HFFc6 (cell line): ENCODE data around the gene PCBP1. TPM values are rescaled to one million over a fixed set of nuclear protein-coding genes. Genes with fewer than 3 reads are reported as not detected.
A peak's percentile ranks its signal among the peaks of the same experiment; 100 is the strongest.
"Not testable (repeated sequence)": the region's sequence is repeated elsewhere in the genome, so short reads cannot be mapped to it uniquely, and the experiment has no call there.

Experiments used
- DNase-seq: peaks from one replicate; pipeline ENCODE4 v3.0.0-alpha.2; 2018
- H3K27ac Mint-ChIP-seq: 2 replicates; pipeline ENCODE4 v1.8.0; 2020; ENCODE audit warnings: mild to moderate bottlenecking, mixed read lengths
- H3K27me3 Mint-ChIP-seq: 2 replicates; pipeline ENCODE4 v1.8.0; 2021; ENCODE audit warnings: mild to moderate bottlenecking, moderate library complexity, mixed read lengths; ENCODE audit not compliant: insufficient read depth
- H3K36me3 Mint-ChIP-seq: 2 replicates; pipeline ENCODE4 v1.8.0; 2021; ENCODE audit warnings: low read depth, mixed read lengths
- H3K4me1 Mint-ChIP-seq: 2 replicates; pipeline ENCODE4 v1.8.0; 2020; ENCODE audit warnings: low read depth, mixed read lengths
- H3K4me3 Mint-ChIP-seq: 2 replicates; pipeline ENCODE4 v1.8.0; 2020; ENCODE audit warnings: mild to moderate bottlenecking, moderate library complexity, mixed read lengths
- H3K9me3 Mint-ChIP-seq: 2 replicates; pipeline ENCODE4 v1.8.0; 2020; ENCODE audit warnings: mild to moderate bottlenecking, mixed read lengths
- total RNA-seq, 6 experiments: library from RNA; stranded (reverse); fragmentation: NEBNext Ultra II Directional; extraction: Animal tissue kit (Norgen Biotek cat#: 25700); gene quantifications; 2 replicates in 1 of 6; 3 replicates in 5 of 6; pipeline ENCODE4 v1.2.3, GENCODE V29; 2021
- TF ChIP-seq, protein P1 (sequence below): fragments of 200-600 bp; sonication (generic); IDR thresholded peaks from 2 replicates; pipeline ENCODE4 v1.5.0; 2021; ENCODE audit warnings: antibody characterized with exemption, mild to moderate bottlenecking

Gene PCBP1
- total RNA-seq, 6 experiments from 2014 or later: 293 to 369 (median 361) TPM

GRCh38 chr2:70049255-70049654 lies 38.0 kb upstream of the PCBP1 start:
- Mint-ChIP-seq H3K4me1 (peaks cover 6% of the 10 kb centered on the region), H3K27ac (no peak overlapping the region), H3K4me3 (no peak overlapping the region), H3K36me3 (no peaks in the 10 kb centered on the region), H3K27me3 (no peaks in the 10 kb centered on the region; the same call in 1 of the 2 replicates), H3K9me3 (no peaks in the 10 kb centered on the region)
- DNase-seq: no peak
- TF ChIP-seq, protein P1, sequence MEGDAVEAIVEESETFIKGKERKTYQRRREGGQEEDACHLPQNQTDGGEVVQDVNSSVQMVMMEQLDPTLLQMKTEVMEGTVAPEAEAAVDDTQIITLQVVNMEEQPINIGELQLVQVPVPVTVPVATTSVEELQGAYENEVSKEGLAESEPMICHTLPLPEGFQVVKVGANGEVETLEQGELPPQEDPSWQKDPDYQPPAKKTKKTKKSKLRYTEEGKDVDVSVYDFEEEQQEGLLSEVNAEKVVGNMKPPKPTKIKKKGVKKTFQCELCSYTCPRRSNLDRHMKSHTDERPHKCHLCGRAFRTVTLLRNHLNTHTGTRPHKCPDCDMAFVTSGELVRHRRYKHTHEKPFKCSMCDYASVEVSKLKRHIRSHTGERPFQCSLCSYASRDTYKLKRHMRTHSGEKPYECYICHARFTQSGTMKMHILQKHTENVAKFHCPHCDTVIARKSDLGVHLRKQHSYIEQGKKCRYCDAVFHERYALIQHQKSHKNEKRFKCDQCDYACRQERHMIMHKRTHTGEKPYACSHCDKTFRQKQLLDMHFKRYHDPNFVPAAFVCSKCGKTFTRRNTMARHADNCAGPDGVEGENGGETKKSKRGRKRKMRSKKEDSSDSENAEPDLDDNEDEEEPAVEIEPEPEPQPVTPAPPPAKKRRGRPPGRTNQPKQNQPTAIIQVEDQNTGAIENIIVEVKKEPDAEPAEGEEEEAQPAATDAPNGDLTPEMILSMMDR: no peak

- DNase-seq: no peak
- H3K27me3 Mint-ChIP-seq: no peaks in the 10 kb centered on the region; the same call in 1 of the 2 replicates
- H3K9me3 Mint-ChIP-seq: no peaks in the 10 kb centered on the region
- H3K4me1 Mint-ChIP-seq: peaks cover 6% of the 10 kb centered on the region
- no peak overlapping the region for H3K4me3 Mint-ChIP-seq
- TF ChIP-seq, protein P1: no peak
- H3K27ac Mint-ChIP-seq: no peak overlapping the region
- H3K36me3 Mint-ChIP-seq: peaks cover 7% of the 10 kb centered on the region
These were observed 36.4 kb upstream of the PCBP1 start for GRCh38 chr2:70050631-70051425.

GRCh38 chr2:70055259-70055658 lies 32.0 kb upstream of the PCBP1 start:
- not testable (repeated sequence) for H3K4me3 Mint-ChIP-seq, DNase-seq, H3K27me3 Mint-ChIP-seq, H3K27ac Mint-ChIP-seq, H3K4me1 Mint-ChIP-seq, H3K9me3 Mint-ChIP-seq
- H3K36me3 Mint-ChIP-seq: peaks cover 14% of the 10 kb centered on the region

GRCh38 chr2:70061317-70061716 lies 26.0 kb upstream of the PCBP1 start:
- Mint-ChIP-seq H3K36me3 (peaks cover 4% of the 10 kb centered on the region; the same call in 1 of the 2 replicates), H3K4me3 (no peak overlapping the region), H3K9me3 (no peaks in the 10 kb centered on the region), H3K4me1 (no peaks in the 10 kb centered on the region), H3K27me3 (no peaks in the 10 kb centered on the region; the same call in 1 of the 2 replicates), H3K27ac (peak overlapping the region; percentile 43; the same call in 1 of the 2 replicates)
- TF ChIP-seq, protein P1: no peak
- no peak for DNase-seq

DNA sequence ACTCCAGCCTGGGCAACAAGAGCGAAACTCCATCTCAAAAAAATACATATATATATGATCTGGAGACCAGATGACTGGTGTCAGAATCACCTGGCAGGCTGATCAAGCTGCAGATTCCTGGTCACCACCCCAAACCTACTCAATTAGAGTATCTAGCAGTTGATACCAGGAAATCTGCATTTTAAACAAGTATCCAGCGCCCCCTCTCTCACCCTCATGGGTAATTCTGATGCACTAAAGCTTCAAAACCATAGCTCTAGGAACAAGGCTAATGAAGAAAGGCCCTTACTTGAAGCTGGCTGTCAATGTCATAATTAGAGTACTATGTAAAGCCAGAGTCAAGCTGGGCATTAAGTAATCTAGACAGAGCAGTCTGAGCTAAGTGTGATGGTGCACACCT lies 25.0 kb upstream of the PCBP1 start:
- H3K4me3 Mint-ChIP-seq: no peak overlapping the region
- peaks cover 4% of the 10 kb centered on the region; the same call in 1 of the 2 replicates for H3K36me3 Mint-ChIP-seq
- H3K27ac Mint-ChIP-seq: no peak overlapping the region
- no peaks in the 10 kb centered on the region for H3K4me1 Mint-ChIP-seq
- TF ChIP-seq, protein P1: no peak
- no peaks in the 10 kb centered on the region for H3K9me3 Mint-ChIP-seq
- no peaks in the 10 kb centered on the region for H3K27me3 Mint-ChIP-seq
- DNase-seq: no peak

GRCh38 chr2:70068119-70068518 lies 19.2 kb upstream of the PCBP1 start:
- H3K9me3 Mint-ChIP-seq: no peaks in the 10 kb centered on the region
- H3K27ac Mint-ChIP-seq: no peak overlapping the region
- no peak for DNase-seq
- no peaks in the 10 kb centered on the region for H3K27me3 Mint-ChIP-seq
- H3K36me3 Mint-ChIP-seq: no peaks in the 10 kb centered on the region
- no peak overlapping the region for H3K4me3 Mint-ChIP-seq
- TF ChIP-seq, protein P1: no peak
- peaks cover 32% of the 10 kb centered on the region for H3K4me1 Mint-ChIP-seq
